Stimulated activated naive B cell treated with anti-CD40 and anti-IgM and Interleukin-4, amounts not matched to agents 10 μg/mL and 1 μg/mL and 100 μg/mL, for 72 hours (primary cell): ENCODE data around the gene GPR62.

Experiments used
- ATAC-seq, 2 donors: fragments of 150-1000 bp; cut with Tn5 transposase; replicated peaks; 2 replicates each; pipeline ENCODE4 v1.10.0; 2021; ENCODE audit warnings: moderate library complexity in 1 of 2
- DNase-seq: peaks from one replicate; pipeline ENCODE4 v3.0.0; 2021
- H3K27ac Mint-ChIP-seq: one replicate; pipeline ENCODE4 v1.8.0; 2022; ENCODE audit warnings: mild to moderate bottlenecking, mixed read lengths
- H3K27me3 Mint-ChIP-seq, 2 donors: one replicate each; pipeline ENCODE4 v1.8.0; 2022; ENCODE audit warnings: mixed read lengths in 2 of 2
- H3K36me3 Mint-ChIP-seq, 2 donors: one replicate each; pipeline ENCODE4 v1.8.0; 2022; ENCODE audit warnings: mixed read lengths in 2 of 2, mild to moderate bottlenecking in 1 of 2
- H3K4me1 Mint-ChIP-seq, 2 donors: one replicate each; pipeline ENCODE4 v1.8.0; 2022; ENCODE audit warnings: mixed read lengths in 2 of 2, mild to moderate bottlenecking in 1 of 2
- H3K4me3 Mint-ChIP-seq, 2 donors: one replicate each; pipeline ENCODE4 v1.8.0; 2022; ENCODE audit warnings: mild to moderate bottlenecking in 2 of 2, mixed read lengths in 2 of 2, moderate library complexity in 1 of 2
- H3K9me3 Mint-ChIP-seq, 2 donors: one replicate each; pipeline ENCODE4 v1.8.0; 2022; ENCODE audit warnings: mixed read lengths in 2 of 2, mild to moderate bottlenecking in 1 of 2

The GPR62 gene

GRCh38 chr3:52006820-52007133 is 51.6 kb downstream of the GPR62 start:
- Mint-ChIP-seq H3K4me1 (peaks cover 10 to 18% of the 10 kb centered on the region in 2 donors), H3K27ac (no peak overlapping the region), H3K27me3 (peaks cover 5 to 19% of the 10 kb centered on the region in 2 donors), H3K9me3 (no peaks in the 10 kb centered on the region), H3K36me3 (no peaks in the 10 kb centered on the region), H3K4me3 (no peak overlapping the region)
- no peak for ATAC-seq
- DNase-seq: no peak
